HepG2 (cell line): Measurements from ENCODE around the gene CHRNB1. TPM values are rescaled to one million over a fixed set of nuclear protein-coding genes. Genes with fewer than 3 reads are reported as not detected.

Experiments
- MED1 ChIP-seq: sonication (generic); formaldehyde crosslinking; IDR thresholded peaks from 2 replicates; pipeline ENCODE4 v1.4.0; 2020; ENCODE audit warnings: missing genetic modification reagents
- NFAT5 ChIP-seq: sonication (generic); formaldehyde crosslinking; IDR thresholded peaks from 2 replicates; pipeline ENCODE4 v1.4.0; 2020; ENCODE audit warnings: missing genetic modification reagents
- POLR2AphosphoS2 ChIP-seq: IDR thresholded peaks from 2 replicates; pipeline ENCODE4 v1.6.1; 2011; ENCODE audit warnings: low read depth, low read length, improper control_type of control experiment
- ZBTB3 ChIP-seq: sonication (generic); formaldehyde crosslinking; IDR thresholded peaks from 2 replicates; pipeline ENCODE4 v1.4.0; 2020; ENCODE audit warnings: low read depth, mild to moderate bottlenecking, moderate library complexity, missing genetic modification reagents, borderline replicate concordance
- ZBTB37 ChIP-seq: sonication (generic); formaldehyde crosslinking; IDR thresholded peaks from 2 replicates; pipeline ENCODE4 v1.4.0; 2020; ENCODE audit warnings: mild to moderate bottlenecking, missing genetic modification reagents
- ZNF335 ChIP-seq: sonication (generic); formaldehyde crosslinking; IDR thresholded peaks from 2 replicates; pipeline ENCODE4 v1.4.0; 2020; ENCODE audit warnings: missing genetic modification reagents
- polyA plus RNA-seq, 8 experiments: library from polyadenylated mRNA; depleted of rRNA in 3 of 8; stranded (reverse) in 7 of 8; unstranded in 1 of 8; fragments of >200 nt; fragmentation: Illumina TruSeq in 4 of 8; extraction: Trizol in 4 of 8; gene quantifications; 2 replicates each; pipeline versions ENCODE4 v1.2.1 to v1.2.3, GENCODE V29; 2011 to 2016; ENCODE audit warnings: low read depth in 4 of 8, missing spikeins in 1 of 8, mixed read lengths in 1 of 8; ENCODE audit not compliant: insufficient read depth in 1 of 8
- total RNA-seq, 5 experiments: library from RNA; depleted of rRNA; stranded (reverse); fragments of >200 nt; fragmentation: Illumina TruSeq; extraction: Trizol; gene quantifications; 2 replicates each; pipeline ENCODE4 v1.2.3, GENCODE V29; 2016; ENCODE audit warnings: low read depth in 1 of 5

The CHRNB1 gene
- total and polyA plus RNA-seq, 2 of the 13 experiments (the other 11 are each of a cell fraction or from before 2014, with no cell fraction given), result 5.4 to 33.7 TPM

GRCh38 chr17:7502171-7502847 is 57.4 kb downstream of the CHRNB1 start (continued):
- no peak for TF ChIP-seq ZNF335 (CRISPR knock-in tag)
- no peak for TF ChIP-seq MED1 (CRISPR knock-in tag)
- TF ChIP-seq ZBTB3 (CRISPR knock-in tag), result no peak
- TF ChIP-seq POLR2AphosphoS2, result no peak
- no peak for TF ChIP-seq ZBTB37 (CRISPR knock-in tag)
- no peak for TF ChIP-seq NFAT5
